Keratinocyte (primary cell): ENCODE results near the gene SKP2.
"Not testable (repeated sequence)": the region's sequence is repeated elsewhere in the genome, so short reads cannot be mapped to it uniquely, and the experiment has no call there.

Experiments
- CTCF ChIP-seq, 3 experiments: IDR thresholded peaks in 1 of 3; conservative IDR thresholded peaks in 1 of 3; optimal IDR thresholded peaks in 1 of 3; 2 replicates in 2 of 3; 3 replicates in 1 of 3; pipeline versions ENCODE3 to v1.5.1; 2011; ENCODE audit warnings: low read length in 3 of 3, mild to moderate bottlenecking in 3 of 3, moderate library complexity in 2 of 3, control low read depth in 1 of 3, inconsistent platforms in 1 of 3; ENCODE audit not compliant: insufficient read depth in 2 of 3; ENCODE audit errors: extremely low read depth in 1 of 3
- EZH2 ChIP-seq: IDR thresholded peaks from one replicate; pipeline ENCODE4 v1.6.1; 2012; ENCODE audit warnings: inconsistent platforms, mild to moderate bottlenecking, low read length, moderate library complexity

- not testable (repeated sequence) for TF ChIP-seq CTCF (optimal IDR thresholded peaks at IDR 0.05 in 1 of 3, IDR thresholded peaks at IDR 0.05 in 1 of 3, conservative IDR thresholded peaks at IDR 0.05 in 1 of 3; ENCODE audit: extremely low read depth in 1 of 3, insufficient read depth in 2 of 3, low read length in 3 of 3); EZH2
Observed at GRCh38 chr5:36129666-36130065, 22.2 kb upstream of the SKP2 start.
